Activated CD4-positive, alpha-beta memory T cell treated with anti-CD3 and anti-CD28 coated beads, Interleukin-2, amount 10 ng/mL, durations not matched to agents 7 days and 5 days (primary cell): ENCODE data around the gene RALGAPA1. TPM values are rescaled to one million over a fixed set of nuclear protein-coding genes. Genes with fewer than 3 reads are reported as not detected.

ENCODE experiments used
- CTCF ChIA-PET: fragments of 350-600 bp; sonication (Branson Sonifier 250); formaldehyde crosslinking; loops from one replicate; lab custom pipeline; 2021; ENCODE audit warnings: antibody characterized with exemption, inconsistent platforms; lab: Charles Lee
- POLR2A ChIA-PET: fragments of 350-600 bp; sonication (Branson Sonifier 250); formaldehyde crosslinking; loops from one replicate; lab custom pipeline; 2021; ENCODE audit warnings: antibody characterized with exemption; lab: Charles Lee
- DNase-seq: peaks from one replicate; pipeline ENCODE4 v3.0.0-alpha.2; 2020
- H3K27ac Mint-ChIP-seq: one replicate; pipeline ENCODE4 v1.8.0; 2021; ENCODE audit warnings: mild to moderate bottlenecking, mixed read lengths
- H3K27me3 Mint-ChIP-seq: one replicate; pipeline ENCODE4 v1.8.0; 2021; ENCODE audit warnings: mixed read lengths
- H3K36me3 Mint-ChIP-seq: one replicate; pipeline ENCODE4 v1.8.0; 2021; ENCODE audit warnings: low read depth, mixed read lengths
- H3K4me1 Mint-ChIP-seq: one replicate; pipeline ENCODE4 v1.8.0; 2021; ENCODE audit warnings: mixed read lengths
- H3K4me3 Mint-ChIP-seq: one replicate; pipeline ENCODE4 v1.8.0; 2021; ENCODE audit warnings: mild to moderate bottlenecking, mixed read lengths
- H3K9me3 Mint-ChIP-seq: one replicate; pipeline ENCODE4 v1.8.0; 2021; ENCODE audit warnings: mixed read lengths
- total RNA-seq, 2 experiments: library from RNA; stranded (reverse); gene quantifications; one replicate each; pipeline ENCODE4 v1.2.3, GENCODE V29; 2021

Gene RALGAPA1
- total RNA-seq, 2 experiments from 2014 or later = 29.0 to 32.8 TPM

DNA sequence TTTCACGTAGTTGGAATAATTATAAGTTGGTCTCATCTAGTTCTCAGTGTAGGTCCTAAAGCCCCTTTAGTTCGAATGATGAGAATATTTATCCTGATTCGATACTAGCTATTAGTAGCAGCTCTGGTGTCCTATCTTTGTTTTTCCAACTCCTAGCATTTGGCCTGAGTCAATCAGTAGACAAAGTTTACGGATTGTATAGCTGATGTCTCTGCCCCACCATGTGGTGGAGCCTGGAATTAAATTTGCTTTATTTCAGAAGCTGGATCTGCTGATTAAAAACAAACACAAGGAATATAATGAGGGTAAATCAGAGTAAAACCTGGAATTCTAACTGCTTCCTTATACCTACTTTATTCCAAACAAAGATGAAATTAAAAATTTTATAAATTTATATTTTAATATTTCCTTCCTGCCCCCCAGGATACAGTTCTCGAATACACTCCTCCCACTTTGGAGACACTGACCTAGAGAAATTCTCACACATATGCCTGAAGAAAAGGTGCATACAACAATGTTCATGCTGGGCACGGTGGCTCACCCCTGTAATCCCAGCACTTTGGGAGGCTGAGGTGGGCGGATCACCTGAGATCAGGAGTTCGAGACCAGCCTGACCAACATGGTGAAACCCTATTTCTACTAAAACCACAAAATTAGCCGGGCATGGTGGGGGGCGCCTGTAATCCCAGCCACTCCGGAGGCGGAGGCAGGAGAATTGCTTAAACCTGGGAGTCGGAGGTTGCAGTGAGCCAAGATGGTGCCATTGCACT is 9.4 kb upstream of the RALGAPA1 start:
- Mint-ChIP-seq H3K36me3 (no peaks in the 10 kb centered on the region), H3K4me1 (peaks cover 6% of the 10 kb centered on the region), H3K9me3 (no peaks in the 10 kb centered on the region), H3K27me3 (peaks cover 5% of the 10 kb centered on the region), H3K27ac (no peak overlapping the region), H3K4me3 (no peak overlapping the region)
- ChIA-PET CTCF (interaction anchor here (0.8 to 4.8 kb wide), 14 partner anchors 7 to 694 kb away, joined by 3 to 24 read pairs (median 4); partner anchors contain the start of genes BRMS1L and RALGAPA1), POLR2A (no interaction called here)
- no peak for DNase-seq

DNA sequence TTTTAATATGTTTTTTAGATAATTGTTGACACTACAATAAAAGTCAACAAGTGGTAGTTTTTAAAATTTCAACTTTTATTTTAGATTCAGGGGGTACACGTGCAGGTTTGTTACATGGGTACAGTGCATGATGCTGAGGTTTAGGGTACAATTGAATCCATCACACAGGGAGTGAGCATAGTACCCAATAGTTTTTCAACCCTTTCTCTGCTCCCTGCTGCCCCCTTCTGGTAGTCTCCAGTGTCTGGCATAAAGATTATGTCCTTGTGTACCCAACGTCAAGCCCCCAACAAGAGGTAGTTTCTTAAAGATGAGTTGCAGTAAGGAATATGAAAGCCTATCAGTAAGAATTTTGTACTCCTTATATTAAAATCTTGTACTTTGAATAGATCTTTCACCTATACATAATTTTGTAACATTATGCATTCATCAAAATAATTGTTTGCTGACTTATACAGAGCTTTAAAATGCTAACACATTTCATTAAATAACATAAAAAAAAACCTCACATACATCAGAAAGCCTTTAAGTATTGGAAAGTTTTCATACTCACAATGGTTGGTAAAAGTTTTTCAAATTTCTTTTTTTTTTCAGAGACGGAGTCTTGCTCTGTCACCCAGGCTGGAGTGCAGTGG is 5.4 kb upstream of the RALGAPA1 start:
- peak; percentile 79 for DNase-seq
- Mint-ChIP-seq H3K36me3 (no peaks in the 10 kb centered on the region), H3K4me3 (no peak overlapping the region), H3K27ac (no peak overlapping the region), H3K27me3 (peaks cover 2% of the 10 kb centered on the region), H3K9me3 (no peaks in the 10 kb centered on the region), H3K4me1 (no peaks in the 10 kb centered on the region)
- CTCF ChIA-PET = interaction anchor here (0.7 to 3.1 kb wide), 12 partner anchors 8 to 674 kb away, joined by 3 to 21 read pairs (median 4); partner anchors contain the start of gene BRMS1L
- POLR2A ChIA-PET = no interaction called here

DNA sequence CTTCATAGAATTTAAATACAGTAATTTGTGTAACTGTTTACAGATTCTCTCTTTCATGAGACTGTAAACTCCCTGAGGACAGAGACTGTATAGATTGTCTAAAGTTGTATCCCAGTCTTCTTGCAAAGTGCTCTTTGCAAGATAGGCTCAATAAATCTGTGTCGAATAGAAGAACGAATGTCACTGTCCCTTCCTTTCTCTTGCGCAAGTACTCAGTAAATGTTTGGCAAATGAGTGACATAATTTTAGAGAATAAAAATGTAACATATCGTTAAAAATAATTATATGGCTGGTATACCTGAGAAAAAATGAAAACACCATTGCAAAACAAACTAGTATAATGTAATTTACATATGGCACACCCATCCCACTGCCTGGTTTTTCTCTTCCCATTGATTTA is 1.9 kb upstream of the RALGAPA1 start:
- Mint-ChIP-seq H3K9me3 (no peaks in the 10 kb centered on the region), H3K27me3 (peaks cover 2% of the 10 kb centered on the region), H3K4me1 (peaks cover 26% of the 10 kb centered on the region), H3K36me3 (no peaks in the 10 kb centered on the region), H3K4me3 (no peak overlapping the region), H3K27ac (no peak overlapping the region)
- no peak for DNase-seq
- ChIA-PET CTCF (interaction anchor here (1.4 kb wide), 1 partner anchor 11 kb away, joined by 8 read pairs; no protein-coding TSS in a partner anchor), POLR2A (no interaction called here)

DNA sequence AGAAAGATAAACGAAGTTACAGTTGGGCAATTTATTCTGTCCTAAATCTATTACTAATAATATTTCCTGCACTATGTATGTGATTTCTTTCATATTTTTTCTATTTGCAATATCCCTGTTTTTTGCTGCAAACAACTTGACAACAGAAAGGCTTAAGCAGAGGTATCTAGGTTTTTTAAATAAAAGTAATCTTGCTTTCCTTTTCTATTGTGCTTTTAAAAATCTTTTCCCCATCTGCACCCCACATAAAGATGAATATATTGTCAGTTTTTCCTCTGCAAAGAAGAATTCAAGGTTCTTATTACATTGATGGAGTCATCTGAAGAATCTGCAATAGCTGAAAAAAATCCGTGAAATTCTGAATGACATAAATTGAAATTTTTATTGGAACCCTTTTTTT is 502 bp upstream of the RALGAPA1 start:
- ChIA-PET POLR2A (interaction anchor here (0.7 to 1.4 kb wide), 2 partner anchors 13 to 17 kb away, joined by 3 to 6 read pairs; partner anchors contain the start of gene BRMS1L), CTCF (interaction anchor here (1.4 to 1.9 kb wide), 3 partner anchors 9 to 16 kb away, joined by 8 to 15 read pairs (median 11); partner anchors contain the start of gene BRMS1L)
- Mint-ChIP-seq H3K4me3 (peak overlapping the region; percentile 55), H3K4me1 (peaks cover 29% of the 10 kb centered on the region), H3K27me3 (peaks cover 2% of the 10 kb centered on the region), H3K9me3 (no peaks in the 10 kb centered on the region), H3K27ac (peak overlapping the region; percentile 72), H3K36me3 (peaks cover 2% of the 10 kb centered on the region)
- no peak for DNase-seq

DNA sequence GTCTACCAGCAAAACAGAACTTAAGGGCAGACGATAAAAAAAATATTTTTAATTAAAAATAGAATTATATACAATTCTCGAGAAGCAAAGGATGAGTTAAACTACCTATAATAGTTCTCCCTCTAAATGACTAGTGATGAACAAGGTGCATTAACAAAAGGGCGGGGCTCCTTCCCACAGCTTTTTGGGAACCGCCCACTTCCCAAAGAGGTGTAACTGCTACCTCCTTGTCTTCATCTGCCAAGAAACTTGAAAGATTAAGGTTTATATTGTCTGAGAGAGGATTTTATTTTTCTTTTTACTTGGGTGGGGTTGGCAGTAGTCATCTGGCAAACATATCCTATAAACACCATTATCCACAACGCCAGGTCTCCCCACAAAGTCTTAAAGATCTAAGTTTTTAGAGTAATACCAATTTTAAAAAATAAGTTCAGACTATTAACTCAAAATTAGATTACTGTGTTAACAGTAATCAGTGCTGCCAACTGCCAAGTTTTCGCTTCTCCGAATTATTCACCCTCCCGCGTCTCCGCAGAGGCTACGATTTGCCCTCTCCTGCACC is 938 bp downstream of the RALGAPA1 start:
- Mint-ChIP-seq H3K27me3 (peaks cover 2% of the 10 kb centered on the region), H3K27ac (peak overlapping the region; percentile 92), H3K4me1 (peaks cover 29% of the 10 kb centered on the region), H3K36me3 (peaks cover 3% of the 10 kb centered on the region), H3K4me3 (peak overlapping the region; percentile 98), H3K9me3 (no peaks in the 10 kb centered on the region)
- peak; percentile 33 for DNase-seq
- ChIA-PET POLR2A (interaction anchor here (1.1 to 1.4 kb wide), 4 partner anchors 18 to 512 kb away, joined by 3 to 6 read pairs (median 4); partner anchors contain the start of genes BRMS1L and MBIP), CTCF (interaction anchor here (1.6 to 2.8 kb wide), 3 partner anchors 11 to 18 kb away, joined by 5 to 23 read pairs (median 6); partner anchors contain the start of gene BRMS1L)

DNA sequence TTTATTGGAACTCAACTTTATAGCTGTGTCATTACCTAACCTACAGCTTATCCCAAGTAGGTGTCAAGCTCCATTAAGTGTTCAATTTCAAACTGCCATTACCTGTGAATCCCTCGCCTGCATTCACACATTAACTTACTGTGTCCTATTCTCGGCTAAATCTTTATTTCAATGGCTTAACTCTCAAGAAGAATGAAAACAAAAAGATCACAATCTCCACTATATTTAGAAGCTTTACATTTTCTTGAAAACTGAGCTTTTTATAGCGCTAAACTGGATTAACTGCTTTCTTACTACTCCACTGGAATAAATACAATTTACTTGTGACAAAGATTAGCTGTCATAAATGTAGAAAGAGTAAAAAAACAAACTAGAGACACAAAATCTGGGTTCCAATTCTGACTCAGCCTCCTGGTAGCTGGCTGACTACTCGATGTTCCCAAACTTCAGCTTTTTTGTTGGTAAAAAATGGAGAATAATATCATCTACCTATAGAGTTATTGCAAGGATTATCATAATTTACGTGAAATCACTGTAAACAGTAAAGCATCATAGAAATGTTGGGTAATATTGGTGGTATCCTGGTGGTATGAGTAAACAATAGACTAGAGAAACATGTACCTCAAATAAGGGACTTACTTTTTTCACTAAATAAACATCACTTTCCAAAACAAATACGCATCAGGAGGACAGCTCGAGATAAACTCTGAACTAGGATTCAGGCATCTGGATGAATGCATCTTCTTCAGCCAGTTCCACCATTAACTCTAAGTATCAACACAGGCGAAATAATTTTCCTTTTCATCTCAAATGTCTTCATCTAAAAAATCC is 1.7 kb downstream of the RALGAPA1 start:
- DNase-seq = no peak
- POLR2A ChIA-PET = interaction anchor here (1.1 to 1.2 kb wide), 3 partner anchors 19 to 513 kb away, joined by 3 to 6 read pairs (median 3); partner anchors contain the start of genes BRMS1L and MBIP
- CTCF ChIA-PET = interaction anchor here (1.4 to 2.8 kb wide), 4 partner anchors 8 to 19 kb away, joined by 4 to 23 read pairs (median 6); partner anchors contain the start of gene BRMS1L
- peak overlapping the region; percentile 51 for H3K27ac Mint-ChIP-seq
- H3K27me3 Mint-ChIP-seq = peaks cover 2% of the 10 kb centered on the region
- H3K4me3 Mint-ChIP-seq = peak overlapping the region; percentile 98
- H3K9me3 Mint-ChIP-seq = no peaks in the 10 kb centered on the region
- peaks cover 5% of the 10 kb centered on the region for H3K36me3 Mint-ChIP-seq
- H3K4me1 Mint-ChIP-seq = peaks cover 29% of the 10 kb centered on the region

DNA sequence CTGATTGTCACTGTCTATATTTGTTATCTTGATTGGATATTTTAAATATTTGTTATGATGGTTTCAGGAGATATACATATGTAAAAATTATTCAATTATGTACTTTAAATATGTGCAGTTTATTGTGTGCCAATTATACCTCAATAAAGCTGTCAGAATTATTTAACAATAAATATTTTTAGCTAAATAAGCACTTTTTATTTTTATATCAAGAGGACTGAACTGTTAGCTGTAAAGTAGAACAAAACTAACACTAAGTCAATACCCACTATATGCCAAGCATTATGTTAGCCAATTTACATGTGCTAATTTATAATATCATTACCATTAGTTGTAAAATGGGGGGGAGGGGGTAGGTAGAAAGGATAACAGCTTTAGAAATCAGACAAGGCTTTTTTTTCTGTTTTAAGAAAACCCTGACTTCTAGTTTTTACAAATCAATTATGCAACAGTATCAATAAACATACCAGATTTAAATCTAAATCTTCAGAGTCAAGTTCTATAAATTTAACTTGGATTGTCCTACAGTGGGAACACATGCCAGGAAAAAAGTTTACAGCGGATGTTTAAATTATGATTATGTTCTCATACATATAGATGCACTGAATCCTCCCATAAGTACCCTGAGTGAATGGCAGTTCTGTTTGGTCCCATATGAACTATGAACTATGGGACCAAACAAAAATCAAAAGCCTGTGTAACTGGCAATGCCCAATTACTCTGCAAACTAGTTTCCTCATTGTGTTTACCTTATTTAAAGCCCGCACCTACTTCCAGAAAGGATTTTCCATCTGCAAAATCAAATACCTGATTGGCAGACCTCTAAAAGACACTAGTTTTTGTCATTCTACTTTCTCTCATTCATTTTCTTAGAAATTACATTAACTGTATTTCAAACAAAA is 2.8 kb downstream of the RALGAPA1 start:
- POLR2A ChIA-PET = interaction anchor here (0.5 kb wide), 1 partner anchor 509 kb away, joined by 3 read pairs; no protein-coding TSS in a partner anchor
- H3K36me3 Mint-ChIP-seq = peaks cover 7% of the 10 kb centered on the region
- no peaks in the 10 kb centered on the region for H3K9me3 Mint-ChIP-seq
- no peak overlapping the region for H3K4me3 Mint-ChIP-seq
- no peak overlapping the region for H3K27ac Mint-ChIP-seq
- H3K4me1 Mint-ChIP-seq = peaks cover 29% of the 10 kb centered on the region
- CTCF ChIA-PET = interaction anchor here (1.4 to 2.8 kb wide), 4 partner anchors 9 to 20 kb away, joined by 4 to 23 read pairs (median 6); partner anchors contain the start of gene BRMS1L
- no peak for DNase-seq
- peaks cover 2% of the 10 kb centered on the region for H3K27me3 Mint-ChIP-seq

DNA sequence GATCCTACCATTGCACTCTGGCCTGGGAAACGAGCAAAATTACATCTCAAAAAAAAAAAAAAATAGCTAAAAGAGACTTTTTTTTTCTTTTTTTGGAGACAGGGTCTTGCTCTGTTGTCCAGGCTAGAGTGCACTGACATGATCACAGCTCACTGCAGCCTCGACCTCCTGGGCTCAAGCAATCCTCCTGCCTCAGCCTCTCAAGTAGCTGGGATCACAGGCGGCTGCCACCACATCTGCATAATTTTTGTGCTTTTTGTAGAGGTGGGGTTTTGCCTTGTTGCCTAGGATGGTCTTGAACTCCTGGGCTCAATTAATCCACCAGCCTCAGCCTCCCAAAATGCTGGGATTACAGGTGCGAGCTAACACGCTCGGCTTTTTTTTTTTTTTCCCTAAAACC is 11.3 kb downstream of the RALGAPA1 start:
- POLR2A ChIA-PET = no interaction called here
- Mint-ChIP-seq H3K27ac (no peak overlapping the region), H3K27me3 (no peaks in the 10 kb centered on the region), H3K4me3 (no peak overlapping the region), H3K36me3 (peaks cover 3% of the 10 kb centered on the region), H3K4me1 (peaks cover 6% of the 10 kb centered on the region), H3K9me3 (no peaks in the 10 kb centered on the region)
- DNase-seq = no peak
- CTCF ChIA-PET = interaction anchor here (0.7 kb wide), 1 partner anchor 579 kb away, joined by 4 read pairs; no protein-coding TSS in a partner anchor

DNA sequence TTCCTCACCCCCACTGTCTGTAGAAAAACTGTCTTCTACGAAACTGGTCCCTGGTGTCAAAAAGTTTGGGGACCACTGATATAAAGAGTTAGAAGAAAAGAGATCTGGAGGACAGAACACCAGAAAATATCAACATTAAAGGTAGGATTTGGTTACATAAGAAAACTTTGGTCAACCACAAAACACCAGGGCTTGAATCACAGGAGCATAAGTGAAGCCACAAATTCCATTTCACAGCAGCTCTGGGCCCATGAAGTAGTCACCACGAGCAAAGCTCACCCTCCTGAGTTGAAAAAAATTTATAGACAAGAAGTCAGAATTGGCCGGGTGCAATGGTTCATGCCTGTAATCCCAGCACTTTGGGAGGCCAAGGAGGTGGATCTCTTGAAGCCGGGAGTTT is 19.4 kb downstream of the RALGAPA1 start:
- H3K4me1 Mint-ChIP-seq = peaks cover 13% of the 10 kb centered on the region
- no peaks in the 10 kb centered on the region for H3K27me3 Mint-ChIP-seq
- H3K9me3 Mint-ChIP-seq = no peaks in the 10 kb centered on the region
- no peak for DNase-seq
- no peak overlapping the region for H3K4me3 Mint-ChIP-seq
- CTCF ChIA-PET = no interaction called here
- POLR2A ChIA-PET = interaction anchor here (0.7 kb wide), 1 partner anchor 561 kb away, joined by 3 read pairs; no protein-coding TSS in a partner anchor
- H3K27ac Mint-ChIP-seq = no peak overlapping the region
- no peaks in the 10 kb centered on the region for H3K36me3 Mint-ChIP-seq

DNA sequence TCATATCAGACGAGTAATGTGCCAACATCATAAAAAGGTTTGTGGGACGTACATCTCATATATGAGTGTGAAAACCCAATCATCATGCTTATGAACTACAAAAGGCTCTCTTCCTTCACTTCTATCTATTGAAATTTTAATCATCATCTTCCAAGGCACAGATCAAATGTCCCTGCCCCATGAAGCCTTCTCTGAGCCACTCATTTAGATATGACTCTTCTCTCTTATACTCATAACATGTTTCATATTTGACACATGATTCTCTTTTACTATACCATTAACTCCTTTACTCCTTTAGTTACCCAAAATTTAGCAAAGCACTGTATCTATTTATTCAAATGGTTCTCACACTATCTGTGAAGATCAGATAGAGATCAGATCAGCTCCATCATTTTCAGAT is 22.2 kb downstream of the RALGAPA1 start:
- H3K9me3 Mint-ChIP-seq = no peaks in the 10 kb centered on the region
- H3K4me1 Mint-ChIP-seq = peaks cover 13% of the 10 kb centered on the region
- no peak overlapping the region for H3K4me3 Mint-ChIP-seq
- no peaks in the 10 kb centered on the region for H3K27me3 Mint-ChIP-seq
- H3K36me3 Mint-ChIP-seq = no peaks in the 10 kb centered on the region
- ChIA-PET CTCF (interaction anchor here (1.3 kb wide), 1 partner anchor 10 kb away, joined by 3 read pairs; no protein-coding TSS in a partner anchor), POLR2A (no interaction called here)
- no peak overlapping the region for H3K27ac Mint-ChIP-seq
- no peak for DNase-seq

DNA sequence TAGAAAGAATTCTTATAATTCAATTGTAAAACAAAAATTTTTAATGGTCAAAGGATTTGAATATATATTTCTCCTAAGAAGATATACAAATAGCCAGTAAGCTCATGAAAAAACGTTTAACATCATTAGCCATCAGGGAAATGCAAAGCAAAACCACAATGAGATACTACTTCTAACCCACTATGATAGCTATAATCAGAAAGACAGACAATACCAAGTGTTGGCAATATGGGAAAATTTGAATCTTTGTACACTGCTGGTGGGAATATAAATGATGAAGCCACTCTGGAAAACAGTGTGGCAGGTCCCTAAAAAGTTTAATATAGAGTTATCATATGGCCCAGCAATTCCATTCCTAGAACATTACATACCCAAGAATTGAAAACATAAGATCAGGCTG is 25.4 kb downstream of the RALGAPA1 start:
- Mint-ChIP-seq H3K9me3 (peaks cover 9% of the 10 kb centered on the region), H3K36me3 (peaks cover 8% of the 10 kb centered on the region), H3K27me3 (no peaks in the 10 kb centered on the region), H3K4me3 (no peak overlapping the region), H3K27ac (no peak overlapping the region), H3K4me1 (peaks cover 4% of the 10 kb centered on the region)
- POLR2A ChIA-PET = no interaction called here
- no peak for DNase-seq
- CTCF ChIA-PET = no interaction called here
